Fibroblast of villous mesenchyme (primary cell): Measurements from ENCODE around the gene EFNB2. TPM values are rescaled to one million over a fixed set of nuclear protein-coding genes. Genes with fewer than 3 reads are reported as not detected.

Experiments used
- DNase-seq: peaks from one replicate; pipeline ENCODE4 v3.0.0-alpha.2; 2010; ENCODE audit warnings: low read depth
- H3K4me3 ChIP-seq: 2 replicates; pipeline ENCODE4 v1.5.1; 2011; ENCODE audit warnings: low read depth, mild to moderate bottlenecking, low read length
- total RNA-seq: library from RNA; depleted of rRNA; stranded (reverse); fragments of >200 nt; gene quantifications from 2 replicates; pipeline ENCODE4 v1.2.3, GENCODE V29; 2012
- TF ChIP-seq, protein P1 (sequence below): IDR thresholded peaks from 2 replicates; pipeline ENCODE4 v1.5.1; 2012; ENCODE audit warnings: low read depth, mild to moderate bottlenecking, low read length; ENCODE audit not compliant: insufficient read depth

Gene EFNB2
- total RNA-seq, 1 donor: 10.8 TPM

DNA sequence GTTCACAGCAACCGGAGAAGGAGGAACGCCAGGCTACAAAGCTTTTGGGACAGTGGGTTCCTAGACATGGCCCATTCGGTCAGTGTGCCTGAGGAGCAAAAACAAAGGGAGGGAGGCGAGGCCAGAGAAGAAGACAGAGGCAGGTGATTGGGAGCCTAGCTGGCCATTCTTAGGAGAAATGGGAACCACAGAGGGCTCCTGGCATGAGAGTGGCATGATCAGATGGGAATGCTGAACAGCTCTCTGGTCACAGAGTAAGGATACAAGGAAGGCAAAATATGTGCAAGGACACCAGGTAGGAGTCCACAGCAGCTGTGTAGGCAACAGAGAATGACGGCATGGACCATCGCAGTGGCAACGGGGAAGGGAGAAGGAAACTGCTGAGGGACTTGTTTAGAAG is 82.4 kb downstream of the EFNB2 start:
- H3K4me3 ChIP-seq: no peak overlapping the region
- TF ChIP-seq, protein P1, sequence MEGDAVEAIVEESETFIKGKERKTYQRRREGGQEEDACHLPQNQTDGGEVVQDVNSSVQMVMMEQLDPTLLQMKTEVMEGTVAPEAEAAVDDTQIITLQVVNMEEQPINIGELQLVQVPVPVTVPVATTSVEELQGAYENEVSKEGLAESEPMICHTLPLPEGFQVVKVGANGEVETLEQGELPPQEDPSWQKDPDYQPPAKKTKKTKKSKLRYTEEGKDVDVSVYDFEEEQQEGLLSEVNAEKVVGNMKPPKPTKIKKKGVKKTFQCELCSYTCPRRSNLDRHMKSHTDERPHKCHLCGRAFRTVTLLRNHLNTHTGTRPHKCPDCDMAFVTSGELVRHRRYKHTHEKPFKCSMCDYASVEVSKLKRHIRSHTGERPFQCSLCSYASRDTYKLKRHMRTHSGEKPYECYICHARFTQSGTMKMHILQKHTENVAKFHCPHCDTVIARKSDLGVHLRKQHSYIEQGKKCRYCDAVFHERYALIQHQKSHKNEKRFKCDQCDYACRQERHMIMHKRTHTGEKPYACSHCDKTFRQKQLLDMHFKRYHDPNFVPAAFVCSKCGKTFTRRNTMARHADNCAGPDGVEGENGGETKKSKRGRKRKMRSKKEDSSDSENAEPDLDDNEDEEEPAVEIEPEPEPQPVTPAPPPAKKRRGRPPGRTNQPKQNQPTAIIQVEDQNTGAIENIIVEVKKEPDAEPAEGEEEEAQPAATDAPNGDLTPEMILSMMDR: no peak
- DNase-seq: no peak

DNA sequence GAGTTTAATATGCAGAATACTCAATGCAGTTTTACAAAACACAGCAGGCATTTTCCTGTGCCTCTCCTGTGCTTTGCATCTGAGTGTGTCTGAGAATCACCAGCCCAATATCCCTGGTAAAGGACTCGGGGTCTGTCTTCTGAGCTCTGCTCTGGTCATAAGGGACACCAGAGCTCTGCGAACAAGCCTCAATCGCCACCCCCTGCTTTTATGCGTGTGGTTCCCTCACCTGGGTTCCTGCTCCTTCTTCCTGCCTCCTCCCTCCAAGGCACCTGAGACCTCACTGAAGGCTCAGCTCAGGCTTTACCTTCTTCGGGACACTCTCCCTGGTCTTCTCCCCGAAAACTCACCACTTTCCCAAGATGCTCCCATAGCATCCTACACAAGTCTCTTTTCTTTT is 84.5 kb downstream of the EFNB2 start:
- no peak overlapping the region for H3K4me3 ChIP-seq
- no peak for DNase-seq
- TF ChIP-seq, protein P1: no peak

- TF ChIP-seq, protein P1: no peak
- no peak overlapping the region for H3K4me3 ChIP-seq
- no peak for DNase-seq
Measured at GRCh38 chr13:106449096-106449495, 86.4 kb downstream of the EFNB2 start.

GRCh38 chr13:106445996-106446395 is 89.5 kb downstream of the EFNB2 start:
- H3K4me3 ChIP-seq: no peak overlapping the region
- TF ChIP-seq, protein P1: no peak
- peak; percentile 46 for DNase-seq

DNA sequence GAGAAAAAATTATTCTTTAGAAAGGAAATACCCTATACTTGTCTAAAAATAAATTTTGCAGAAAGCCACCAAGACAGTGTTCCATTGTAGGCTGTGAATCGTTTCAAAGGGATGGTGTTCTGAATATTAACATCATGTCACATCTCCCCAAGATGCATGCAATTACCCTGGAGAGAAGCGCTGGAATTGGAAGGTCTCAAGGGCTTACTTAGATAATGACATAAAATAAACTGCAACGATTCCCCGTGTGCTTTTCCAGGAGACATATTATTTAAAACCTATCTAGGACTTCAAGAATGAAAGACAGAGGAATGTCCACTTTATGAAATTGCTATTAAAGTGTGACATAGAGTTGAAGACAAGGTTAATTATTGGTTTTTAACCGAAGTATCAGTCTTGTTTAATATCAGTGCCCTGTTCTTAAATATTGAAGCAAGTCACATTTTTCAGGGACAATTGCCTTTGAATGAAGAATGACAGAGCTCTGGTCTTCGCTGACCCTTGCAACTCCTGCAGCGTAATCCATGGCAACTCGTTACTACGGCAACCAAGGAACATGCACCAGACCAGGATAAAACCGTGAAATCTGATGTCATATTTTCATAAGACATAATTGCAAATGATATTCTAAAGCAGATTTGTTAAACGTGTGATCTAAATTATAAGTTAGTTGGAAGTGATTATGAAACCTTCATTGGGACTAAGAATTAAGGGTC is 91.7 kb downstream of the EFNB2 start:
- no peak overlapping the region for H3K4me3 ChIP-seq
- TF ChIP-seq, protein P1: no peak
- no peak for DNase-seq

DNA sequence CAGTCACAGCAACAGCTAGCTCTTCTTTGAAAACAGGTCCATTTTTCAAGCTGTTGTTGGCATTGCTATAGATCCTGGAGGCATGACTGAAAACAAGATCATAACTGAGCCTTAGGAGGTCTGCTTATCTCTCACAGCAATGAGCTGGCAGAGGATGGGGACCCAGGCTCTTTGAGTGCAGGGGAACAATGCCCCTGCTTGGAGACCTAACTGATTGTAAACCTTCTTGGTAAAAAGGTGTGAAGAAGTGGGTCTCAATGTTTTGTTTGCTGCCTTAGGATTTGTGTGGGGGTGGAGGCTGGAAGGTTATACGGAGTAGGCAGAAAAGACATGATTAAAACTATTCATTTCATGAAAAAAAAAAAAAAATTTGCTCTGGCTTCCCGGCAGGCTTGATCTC is 94.6 kb downstream of the EFNB2 start:
- no peak for DNase-seq
- TF ChIP-seq, protein P1: no peak
- no peak overlapping the region for H3K4me3 ChIP-seq

Other genes starting within 250 kb of the EFNB2 start
- gene ARGLU1, start 32.5 kb upstream of the EFNB2 start, total RNA-seq: 44.1 and 51.0 TPM in 2 replicates